MCF 10A (cell line): ENCODE measurements around the gene ZIC5. TPM values are rescaled to one million over a fixed set of nuclear protein-coding genes. Genes with fewer than 3 reads are reported as not detected.

Source experiments
- BruUV-seq: library from RNA; stranded (reverse); fragments of 400-500 nt; replicated peaks from 2 replicates; lab custom pipeline; 2021; lab: Mats Ljungman, UMichigan
- CTCF ChIA-PET: fragments of 300-600 bp; sonication (Branson Sonifier 250); formaldehyde crosslinking; extraction: SDS; loops from one replicate; lab custom pipeline; 2021; ENCODE audit warnings: antibody characterized with exemption, inconsistent platforms; lab: Yijun Ruan, JAX
- POLR2A ChIA-PET: fragments of 300-600, 350-650 bp; sonication (Branson Sonifier 250); formaldehyde crosslinking; extraction: SDS; loops from one replicate; lab custom pipeline; 2020; ENCODE audit warnings: antibody characterized with exemption, inconsistent platforms; lab: Yijun Ruan, JAX
- DNase-seq: peaks from one replicate; pipeline ENCODE4 v3.0.0-alpha.2; 2018; ENCODE audit not compliant: unreplicated experiment
- H3K27ac Mint-ChIP-seq: one replicate; pipeline ENCODE4 v1.8.0; 2022; ENCODE audit warnings: mild to moderate bottlenecking, low read depth, mixed read lengths; ENCODE audit not compliant: unreplicated experiment
- H3K27me3 Mint-ChIP-seq: one replicate; pipeline ENCODE4 v1.8.0; 2022; ENCODE audit warnings: mixed read lengths; ENCODE audit not compliant: insufficient read depth, unreplicated experiment
- H3K36me3 Mint-ChIP-seq: one replicate; pipeline ENCODE4 v1.8.0; 2022; ENCODE audit warnings: mild to moderate bottlenecking, moderate library complexity, mixed read lengths; ENCODE audit not compliant: insufficient read depth, unreplicated experiment
- H3K4me1 Mint-ChIP-seq: one replicate; pipeline ENCODE4 v1.8.0; 2022; ENCODE audit warnings: mixed read lengths; ENCODE audit not compliant: insufficient read depth, unreplicated experiment
- H3K4me3 Mint-ChIP-seq: one replicate; pipeline ENCODE4 v1.8.0; 2022; ENCODE audit warnings: mild to moderate bottlenecking, moderate library complexity, mixed read lengths; ENCODE audit not compliant: unreplicated experiment
- H3K9me3 Mint-ChIP-seq: one replicate; pipeline ENCODE4 v1.8.0; 2022; ENCODE audit warnings: mixed read lengths; ENCODE audit not compliant: unreplicated experiment
- intact Hi-C: fragments of 100-400 bp; cut with micrococcal nuclease; formaldehyde crosslinking; loops from 2 replicates; pipeline ENCODE4 v1.14.1; 2022
- total RNA-seq: library from RNA; stranded (reverse); gene quantifications from 2 replicates; pipeline ENCODE4 v1.2.3, GENCODE V29; 2022
- TF ChIP-seq, protein P1 (sequence below): fragments of 200-600 bp; IDR thresholded peaks from one replicate; pipeline ENCODE4 v1.8.0; 2022; ENCODE audit warnings: antibody characterized with exemption, mild to moderate bottlenecking; ENCODE audit not compliant: unreplicated experiment

ZIC5 gene
- total RNA-seq, 1 experiment from 2014 or later: not detected

GRCh38 chr13:99989276-99990125 is 17.9 kb upstream of the ZIC5 start:
- Mint-ChIP-seq H3K4me3 (no peak overlapping the region), H3K9me3 (no peaks in the 10 kb centered on the region), H3K4me1 (peaks cover 19% of the 10 kb centered on the region), H3K27ac (no peak overlapping the region), H3K27me3 (peaks cover 13% of the 10 kb centered on the region), H3K36me3 (peaks cover 9% of the 10 kb centered on the region)
- ChIA-PET CTCF (interaction anchor here (0.6 kb wide), 2 partner anchors 45 to 67 kb away, joined by 3 read pairs; no protein-coding TSS in a partner anchor), POLR2A (no interaction called here)
- TF ChIP-seq, protein P1, sequence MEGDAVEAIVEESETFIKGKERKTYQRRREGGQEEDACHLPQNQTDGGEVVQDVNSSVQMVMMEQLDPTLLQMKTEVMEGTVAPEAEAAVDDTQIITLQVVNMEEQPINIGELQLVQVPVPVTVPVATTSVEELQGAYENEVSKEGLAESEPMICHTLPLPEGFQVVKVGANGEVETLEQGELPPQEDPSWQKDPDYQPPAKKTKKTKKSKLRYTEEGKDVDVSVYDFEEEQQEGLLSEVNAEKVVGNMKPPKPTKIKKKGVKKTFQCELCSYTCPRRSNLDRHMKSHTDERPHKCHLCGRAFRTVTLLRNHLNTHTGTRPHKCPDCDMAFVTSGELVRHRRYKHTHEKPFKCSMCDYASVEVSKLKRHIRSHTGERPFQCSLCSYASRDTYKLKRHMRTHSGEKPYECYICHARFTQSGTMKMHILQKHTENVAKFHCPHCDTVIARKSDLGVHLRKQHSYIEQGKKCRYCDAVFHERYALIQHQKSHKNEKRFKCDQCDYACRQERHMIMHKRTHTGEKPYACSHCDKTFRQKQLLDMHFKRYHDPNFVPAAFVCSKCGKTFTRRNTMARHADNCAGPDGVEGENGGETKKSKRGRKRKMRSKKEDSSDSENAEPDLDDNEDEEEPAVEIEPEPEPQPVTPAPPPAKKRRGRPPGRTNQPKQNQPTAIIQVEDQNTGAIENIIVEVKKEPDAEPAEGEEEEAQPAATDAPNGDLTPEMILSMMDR: no peak
- no TSS peak for BruUV-seq
- no peak for DNase-seq
- intact Hi-C loops: no loop called here

GRCh38 chr13:99988529-99989275 is 17.1 kb upstream of the ZIC5 start:
- no peak overlapping the region for H3K4me3 Mint-ChIP-seq
- peaks cover 9% of the 10 kb centered on the region for H3K36me3 Mint-ChIP-seq
- TF ChIP-seq, protein P1: no peak
- POLR2A ChIA-PET: no interaction called here
- no peak for DNase-seq
- H3K4me1 Mint-ChIP-seq: peaks cover 22% of the 10 kb centered on the region
- intact Hi-C loops: no loop called here
- BruUV-seq: no TSS peak
- peaks cover 5% of the 10 kb centered on the region for H3K27me3 Mint-ChIP-seq
- no peaks in the 10 kb centered on the region for H3K9me3 Mint-ChIP-seq
- CTCF ChIA-PET: no interaction called here
- H3K27ac Mint-ChIP-seq: no peak overlapping the region

- Mint-ChIP-seq H3K4me1 (peaks cover 13% of the 10 kb centered on the region), H3K36me3 (peaks cover 9% of the 10 kb centered on the region), H3K9me3 (no peaks in the 10 kb centered on the region), H3K4me3 (no peak overlapping the region), H3K27ac (no peak overlapping the region), H3K27me3 (no peaks in the 10 kb centered on the region)
- DNase-seq: no peak
- intact Hi-C loops: no loop called here
- TF ChIP-seq, protein P1: no peak
- ChIA-PET CTCF (interaction anchor here (1.2 kb wide), 1 partner anchor 71 kb away, joined by 6 read pairs; no protein-coding TSS in a partner anchor), POLR2A (interaction anchor here (0.5 to 1.1 kb wide), 3 partner anchors 16 to 122 kb away, joined by 3 read pairs; no protein-coding TSS in a partner anchor)
- no TSS peak for BruUV-seq
Measured at GRCh38 chr13:99987154-99988019, 15.8 kb upstream of the ZIC5 start.
